KG1 (cell line): ENCODE results near the gene CSF2RB.

ENCODE experiments used
- DNase-seq: peaks from one replicate; lab custom pipeline; 2025; lab: John Stamatoyannopoulos, UW

The CSF2RB gene

DNA sequence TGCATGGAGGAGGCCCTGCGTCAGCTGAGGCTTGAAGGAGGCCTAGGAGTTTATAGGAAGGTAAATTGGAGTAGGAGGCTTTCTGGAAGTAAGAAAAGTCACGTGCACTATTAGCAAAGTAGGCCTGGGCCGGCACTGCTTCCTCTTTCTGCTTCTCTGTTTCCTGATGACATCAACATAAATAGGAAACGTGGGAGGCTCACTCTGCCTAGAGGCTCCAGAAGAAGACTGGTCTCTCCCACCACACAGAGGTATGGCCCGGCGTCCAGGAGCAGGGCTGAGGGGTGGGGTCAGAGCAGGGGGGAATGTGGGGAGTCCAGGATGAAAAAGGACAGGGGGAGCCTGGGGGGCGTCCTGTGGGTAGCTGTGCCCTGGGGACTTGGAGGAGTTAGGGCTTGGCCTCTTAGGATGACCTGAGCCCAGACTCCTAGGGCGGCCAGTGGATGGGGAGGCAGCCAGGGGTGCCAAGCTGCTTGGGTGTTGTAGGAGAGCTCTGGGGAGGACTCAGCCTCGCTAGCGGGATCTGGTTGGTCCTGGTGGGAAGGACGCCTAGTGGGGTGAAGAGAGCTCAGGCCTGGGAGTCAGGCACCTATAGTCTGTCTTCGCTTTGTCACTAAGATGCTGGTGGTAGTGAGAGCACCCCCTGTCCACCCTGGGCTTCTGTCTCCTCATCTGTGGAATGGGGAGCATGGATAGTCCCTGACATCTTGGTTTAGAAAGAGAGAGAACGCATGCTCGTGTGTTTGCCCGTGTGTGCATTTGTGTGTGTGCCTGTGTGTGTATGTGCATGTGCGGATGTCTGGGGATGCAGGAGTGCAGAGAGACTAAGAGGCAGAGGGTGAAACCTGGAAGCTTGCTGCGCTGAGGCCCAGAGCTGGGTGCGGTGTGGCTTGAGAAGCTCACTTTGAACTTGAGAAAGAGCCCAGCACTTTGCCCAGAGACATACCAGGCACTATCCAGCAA, at the start of gene CSF2RB:
Gene CSF2RB, plus strand, starts transcription at position 202 of the 963 bp plus-strand sequence. CDS start 8,580 bp downstream, outside the sequence.
- DNase-seq = peak; percentile 48

- DNase-seq = no peak
Measured at GRCh38 chr22:36863979-36864378, 49.4 kb upstream of the CSF2RB start.

DNA sequence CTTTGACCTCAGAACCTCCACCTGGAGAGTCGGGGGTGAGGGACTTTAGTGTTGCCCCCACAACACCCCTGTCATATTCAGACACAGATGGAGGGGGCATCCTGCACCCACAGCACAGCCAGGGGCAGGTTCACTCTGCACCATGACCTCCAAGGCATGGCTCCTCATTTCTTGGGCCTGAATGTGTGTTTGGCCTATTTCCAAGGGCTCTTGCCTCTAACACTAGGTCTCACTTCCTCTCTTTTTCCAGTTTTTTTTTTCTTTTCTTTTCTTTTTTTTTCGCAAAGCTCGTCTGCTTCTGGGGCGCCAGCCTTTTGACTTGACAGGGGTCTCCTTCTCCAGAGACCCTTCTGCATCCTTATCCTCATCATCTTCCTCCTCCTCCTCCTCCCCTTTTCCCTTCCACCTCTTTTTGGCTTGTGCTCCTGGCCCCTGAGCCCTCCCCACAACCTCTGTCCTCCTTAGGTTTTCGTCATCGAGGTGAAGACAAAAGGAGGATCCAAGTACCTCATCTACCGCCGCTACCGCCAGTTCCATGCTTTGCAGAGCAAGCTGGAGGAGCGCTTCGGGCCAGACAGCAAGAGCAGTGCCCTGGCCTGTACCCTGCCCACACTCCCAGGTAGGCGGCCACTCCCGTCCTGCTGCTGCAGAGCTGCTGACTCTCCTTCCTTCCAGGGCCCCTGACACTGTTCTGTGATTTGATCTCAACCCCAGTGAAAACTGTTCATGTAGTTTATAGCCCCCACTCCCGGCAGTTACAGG, 48.8 kb upstream of the CSF2RB start:
- DNase-seq = no peak

- no peak for DNase-seq
Measured at GRCh38 chr22:36865346-36865745, 48.1 kb upstream of the CSF2RB start.

DNA sequence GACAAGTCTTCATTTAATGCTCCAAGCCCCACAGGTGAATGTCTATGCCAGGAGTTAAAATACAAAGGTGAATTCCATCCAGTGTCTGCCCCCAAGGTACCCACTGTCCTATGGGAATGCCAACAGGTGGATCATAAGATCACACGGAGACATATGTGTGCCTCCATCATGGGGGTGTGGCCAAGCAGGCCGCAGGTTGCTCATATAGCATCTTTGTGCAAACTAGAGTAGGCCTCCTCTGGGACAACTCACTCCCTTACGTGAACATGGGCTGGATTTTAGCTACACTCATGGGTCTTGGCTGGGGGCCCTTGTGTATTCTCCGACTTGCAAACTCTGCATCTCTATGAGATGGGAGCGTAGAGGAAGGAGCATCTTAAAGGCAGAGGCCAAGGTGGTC, 45.7 kb upstream of the CSF2RB start:
- no peak for DNase-seq

DNA sequence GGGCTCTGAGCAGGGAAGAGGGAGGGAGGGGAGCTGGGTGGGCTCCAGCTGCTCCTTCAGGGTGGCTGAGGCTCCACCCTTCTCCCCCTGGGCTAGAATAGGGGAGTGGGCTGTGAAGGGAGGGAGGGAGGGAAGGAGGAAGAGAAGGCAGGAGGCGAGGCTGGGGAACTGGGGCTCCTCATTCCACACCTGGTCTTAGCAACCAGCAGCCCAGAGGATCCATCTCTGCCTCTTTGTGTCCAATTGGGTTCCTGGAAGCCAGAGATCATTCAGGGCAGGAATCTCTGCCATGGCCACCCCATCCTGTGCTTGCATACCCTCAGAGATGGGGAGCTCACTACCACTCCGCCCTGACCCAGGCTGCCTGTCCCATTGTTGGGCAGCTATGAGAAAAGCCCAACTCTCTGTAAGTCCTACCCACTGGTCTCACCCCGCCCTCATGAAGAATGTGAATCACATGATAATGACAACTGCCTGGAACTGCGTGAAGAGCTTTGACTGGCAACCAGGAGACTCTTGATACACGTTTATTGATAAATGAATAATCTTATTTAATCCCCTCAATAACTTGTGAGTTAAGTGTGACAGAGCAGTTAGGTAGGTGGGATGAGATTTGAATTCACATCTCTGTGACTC, 44.8 kb upstream of the CSF2RB start:
- DNase-seq = no peak

DNA sequence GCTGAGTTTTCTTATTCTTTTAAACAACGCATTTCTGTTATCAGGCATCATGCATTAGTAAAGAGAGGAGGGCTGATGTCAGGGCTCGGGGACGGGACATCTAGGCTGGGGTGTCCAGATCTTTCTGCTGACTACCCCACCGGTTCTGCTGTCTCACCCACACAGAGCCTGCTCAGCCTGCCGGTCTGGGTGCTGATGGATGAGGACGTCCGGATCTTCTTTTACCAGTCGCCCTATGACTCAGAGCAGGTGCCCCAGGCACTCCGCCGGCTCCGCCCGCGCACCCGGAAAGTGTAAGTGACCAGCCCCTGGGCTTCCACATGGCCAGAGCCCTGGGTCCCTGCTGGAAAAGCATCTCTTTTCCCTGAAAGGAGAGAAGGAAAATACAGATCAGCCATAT, 43.2 kb upstream of the CSF2RB start:
- no peak for DNase-seq

- no peak for DNase-seq
Measured at GRCh38 chr22:36871669-36872081, 41.8 kb upstream of the CSF2RB start.

DNA sequence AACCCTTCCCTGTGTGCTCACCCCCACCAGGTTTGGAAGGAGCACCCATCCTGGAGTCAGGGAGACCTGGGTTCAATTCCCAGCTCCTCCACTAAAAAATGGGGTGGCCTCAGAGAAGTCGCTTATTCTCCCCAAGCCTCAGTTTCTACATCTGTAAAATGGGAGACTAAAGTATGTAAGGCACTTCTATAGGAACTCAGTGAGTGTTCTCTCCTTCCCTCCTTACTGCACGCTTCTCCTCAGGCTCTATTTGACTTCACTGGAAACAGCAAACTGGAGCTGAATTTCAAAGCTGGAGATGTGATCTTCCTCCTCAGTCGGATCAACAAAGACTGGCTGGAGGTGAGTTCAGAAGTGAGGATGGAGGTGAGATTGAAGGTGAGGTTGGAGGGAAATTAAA, 41.3 kb upstream of the CSF2RB start:
- DNase-seq = no peak

DNA sequence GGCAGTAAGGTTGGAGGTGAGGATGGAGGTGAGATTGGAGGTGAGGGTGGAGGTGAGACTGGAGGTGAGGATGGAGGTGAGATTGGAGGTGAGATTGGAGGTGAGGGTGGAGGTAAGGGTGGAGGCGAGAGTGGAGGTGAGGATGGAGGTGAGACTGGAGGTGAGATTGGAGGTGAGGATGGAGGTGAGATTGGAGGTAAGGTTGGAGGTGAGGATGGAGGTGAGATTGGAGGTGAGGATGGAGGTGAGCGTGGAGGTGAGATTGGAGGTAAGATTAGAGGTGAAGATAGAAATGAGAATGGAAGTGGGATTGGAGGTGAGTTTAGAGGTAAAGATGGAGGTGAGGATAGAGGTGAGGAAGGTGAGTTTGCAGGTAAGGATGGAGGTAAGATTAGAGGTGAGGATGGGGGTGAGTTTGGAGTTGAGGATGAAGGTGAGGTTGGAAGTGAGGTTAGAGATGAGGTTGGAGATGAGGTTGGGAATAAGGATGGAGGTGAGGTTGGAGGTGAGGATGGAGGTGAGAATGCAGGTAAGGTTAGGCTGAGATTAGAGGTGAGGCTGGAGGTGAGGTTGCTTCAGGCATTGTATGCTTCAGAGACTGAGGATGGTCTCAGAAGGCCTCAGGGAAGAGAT, 40.4 kb upstream of the CSF2RB start:
- DNase-seq = no peak

GRCh38 chr22:36873614-36874308, 39.7 kb upstream of the CSF2RB start:
- DNase-seq = peak; percentile 16

- DNase-seq = no peak
Measured at GRCh38 chr22:36874309-36874696, 39.1 kb upstream of the CSF2RB start.

DNA sequence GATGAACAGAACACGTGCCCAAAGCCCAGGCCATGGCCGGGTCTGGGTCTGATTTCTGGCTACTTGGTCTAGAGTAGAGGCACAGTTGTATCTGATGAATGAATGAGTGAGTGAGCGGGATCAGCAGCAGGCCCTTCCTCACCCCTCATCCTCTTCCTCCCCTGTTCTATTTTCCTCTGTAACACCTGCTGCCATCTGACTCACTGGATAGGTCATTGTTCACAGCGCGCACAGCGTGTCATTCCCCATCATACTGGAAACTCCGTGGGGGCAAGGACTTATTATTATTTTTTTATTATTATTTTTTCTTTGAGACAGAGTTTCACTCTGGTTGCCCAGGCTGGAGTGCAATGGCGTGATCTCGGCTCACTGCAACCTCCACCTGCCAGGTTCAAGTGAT, 38.7 kb upstream of the CSF2RB start:
- no peak for DNase-seq

- no peak for DNase-seq
Measured at GRCh38 chr22:36875741-36876140, 37.7 kb upstream of the CSF2RB start.

GRCh38 chr22:36879775-36880174, 33.7 kb upstream of the CSF2RB start:
- no peak for DNase-seq

DNA sequence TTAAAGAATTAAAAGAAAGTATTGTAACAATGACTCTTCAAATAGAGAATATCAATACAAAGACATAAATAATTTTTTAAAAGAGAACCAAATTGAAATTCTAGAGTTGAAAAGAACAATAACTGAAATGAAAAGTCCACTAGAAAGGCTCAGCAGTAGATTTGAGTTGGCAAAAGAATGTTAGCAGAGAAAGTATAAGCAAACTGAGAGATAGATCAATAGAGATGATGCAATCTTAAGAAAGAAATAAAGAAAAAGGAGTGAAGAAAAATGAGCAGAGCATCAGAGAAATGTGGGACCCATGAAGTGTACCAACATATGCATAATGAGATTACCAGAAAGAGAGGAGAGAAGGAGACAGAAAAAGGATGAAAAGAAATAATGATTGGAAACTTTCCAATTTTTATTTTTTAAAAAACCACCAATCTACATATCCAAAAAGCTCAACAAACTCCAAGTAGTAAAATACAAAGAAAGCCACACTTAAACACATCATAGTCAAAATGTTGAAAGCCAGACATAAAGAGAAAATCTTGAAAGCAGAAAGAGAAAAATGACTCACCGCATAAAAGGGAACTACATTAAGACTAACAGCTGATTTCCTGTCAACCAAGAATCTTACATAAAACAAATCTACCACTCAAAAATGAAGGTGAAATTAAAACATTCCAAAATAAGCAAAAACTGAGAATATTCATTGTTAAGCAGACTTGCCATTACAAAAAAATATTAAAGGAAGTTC, 31.8 kb upstream of the CSF2RB start:
- no peak for DNase-seq

- no peak for DNase-seq
Measured at GRCh38 chr22:36884349-36885158, 28.9 kb upstream of the CSF2RB start.

- no peak for DNase-seq
Measured at GRCh38 chr22:36885474-36885873, 28.0 kb upstream of the CSF2RB start.

DNA sequence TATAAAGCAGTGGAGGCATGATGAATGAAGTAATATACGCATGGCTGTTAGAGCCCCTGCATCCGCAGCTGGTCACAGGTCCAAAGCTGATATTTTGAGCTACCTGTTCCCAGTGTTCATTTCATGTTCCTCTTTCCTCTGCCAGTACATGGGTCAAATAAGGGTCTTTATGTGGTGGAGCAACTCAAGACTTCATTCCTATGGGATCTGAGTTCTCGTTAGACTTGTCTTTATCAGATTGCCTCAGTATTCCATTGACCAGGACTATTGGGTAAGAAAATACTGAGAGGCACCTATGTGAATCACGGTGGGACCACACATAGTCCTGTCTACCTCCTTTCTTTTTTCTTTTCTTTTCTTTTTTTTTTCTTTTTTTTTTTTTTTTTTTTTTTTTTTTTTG, 27.4 kb upstream of the CSF2RB start:
- DNase-seq = no peak

DNA sequence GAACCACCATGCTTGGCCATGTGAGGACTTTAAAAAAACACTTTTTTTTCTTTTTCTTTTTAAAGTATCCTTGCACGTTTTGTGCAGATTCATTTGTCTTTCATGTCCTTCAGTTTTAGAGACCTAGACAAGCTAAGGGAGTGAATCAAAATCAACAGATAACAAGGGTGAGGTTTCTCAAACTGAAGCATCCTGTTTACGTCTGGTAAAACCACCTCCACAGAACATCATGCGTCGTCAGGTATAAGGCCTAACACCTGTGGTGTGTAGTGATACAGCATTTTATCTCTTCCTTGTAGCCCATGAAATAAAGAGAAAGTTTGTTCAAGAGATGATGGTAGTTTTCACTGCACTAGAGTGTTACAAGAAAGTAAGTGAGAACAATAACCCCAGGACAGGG, 26.3 kb upstream of the CSF2RB start:
- no peak for DNase-seq
